WTC11 (cell line): ENCODE data around the gene CAMK1. TPM values are rescaled to one million over a fixed set of nuclear protein-coding genes. Genes with fewer than 3 reads are reported as not detected.

Experiments
- ATAC-seq: fragments of 200-7000 bp; cut with Tn5 transposase; 2 replicates; pipeline ENCODE4 v1.10.0; 2021; ENCODE audit warnings: mild to moderate bottlenecking, moderate library complexity
- CTCF ChIA-PET: fragments of 300-600 bp; sonication (Branson Sonifier 250); formaldehyde crosslinking; loops from one replicate; lab custom pipeline; 2021; ENCODE audit warnings: antibody characterized with exemption; lab: Charles Lee
- POLR2A ChIA-PET: fragments of 350-600 bp; sonication (Branson Sonifier 250); formaldehyde crosslinking; loops from one replicate; lab custom pipeline; 2021; ENCODE audit warnings: antibody characterized with exemption; lab: Charles Lee
- DNase-seq: peaks from one replicate; pipeline ENCODE4 v3.0.0; 2021; ENCODE audit warnings: low spot score
- H3K27ac Mint-ChIP-seq: 2 replicates; pipeline ENCODE4 v1.8.0; 2021; ENCODE audit warnings: mixed read lengths
- H3K27me3 Mint-ChIP-seq: 2 replicates; pipeline ENCODE4 v1.8.0; 2021; ENCODE audit warnings: low read depth, mild to moderate bottlenecking, moderate library complexity, mixed read lengths
- H3K36me3 Mint-ChIP-seq: 2 replicates; pipeline ENCODE4 v1.8.0; 2021; ENCODE audit warnings: mixed read lengths
- H3K4me1 Mint-ChIP-seq: 2 replicates; pipeline ENCODE4 v1.8.0; 2022; ENCODE audit warnings: mixed read lengths
- H3K4me3 Mint-ChIP-seq: 2 replicates; pipeline ENCODE4 v1.8.0; 2021; ENCODE audit warnings: mild to moderate bottlenecking, moderate library complexity, mixed read lengths
- H3K9me3 Mint-ChIP-seq: 2 replicates; pipeline ENCODE4 v1.8.0; 2021; ENCODE audit warnings: mixed read lengths
- ATF1 ChIP-seq: sonication (generic); formaldehyde crosslinking; IDR thresholded peaks from 2 replicates; pipeline ENCODE4 v1.8.1; 2023; ENCODE audit warnings: mild to moderate bottlenecking, moderate library complexity, missing genetic modification reagents
- CREB1 ChIP-seq: sonication (generic); formaldehyde crosslinking; IDR thresholded peaks from 2 replicates; pipeline ENCODE4 v1.8.0; 2023; ENCODE audit warnings: mild to moderate bottlenecking, missing genetic modification reagents
- CREM ChIP-seq: sonication (generic); formaldehyde crosslinking; IDR thresholded peaks from 2 replicates; pipeline ENCODE4 v1.8.1; 2022; ENCODE audit warnings: mild to moderate bottlenecking, missing genetic modification reagents, moderate library complexity
- ELF4 ChIP-seq: sonication (generic); formaldehyde crosslinking; IDR thresholded peaks from 2 replicates; pipeline ENCODE4 v1.8.1; 2022; ENCODE audit warnings: low read depth, mild to moderate bottlenecking, moderate library complexity, missing genetic modification reagents
- EMX1 ChIP-seq: fragments of 250-450 bp; sonication (Bioruptor Pico); IDR thresholded peaks from 2 replicates; pipeline ENCODE4 v1.8.0; 2021; ENCODE audit warnings: mild to moderate bottlenecking
- FOXJ3 ChIP-seq: sonication (generic); formaldehyde crosslinking; IDR thresholded peaks from 2 replicates; pipeline ENCODE4 v1.9.0; 2021; ENCODE audit warnings: missing genetic modification reagents, mild to moderate bottlenecking, borderline replicate concordance
- GABPB1 ChIP-seq: sonication (generic); formaldehyde crosslinking; IDR thresholded peaks from 2 replicates; pipeline ENCODE4 v1.8.1; 2023; ENCODE audit warnings: mild to moderate bottlenecking, missing genetic modification reagents
- JUN ChIP-seq: sonication (generic); formaldehyde crosslinking; IDR thresholded peaks from 2 replicates; pipeline ENCODE4 v1.8.0; 2023; ENCODE audit warnings: mild to moderate bottlenecking, missing genetic modification reagents
- MYBL2 ChIP-seq: sonication (generic); formaldehyde crosslinking; IDR thresholded peaks from 2 replicates; pipeline ENCODE4 v1.8.1; 2023; ENCODE audit warnings: mild to moderate bottlenecking, moderate library complexity, missing genetic modification reagents
- NFATC4 ChIP-seq: fragments of 250-450 bp; sonication (Bioruptor Pico); IDR thresholded peaks from 2 replicates; pipeline ENCODE4 v1.9.0; 2021; ENCODE audit warnings: mild to moderate bottlenecking
- NFYB ChIP-seq: sonication (generic); formaldehyde crosslinking; conservative IDR thresholded peaks from 2 replicates; pipeline ENCODE4 v1.8.0; 2022; ENCODE audit warnings: low read depth, missing genetic modification reagents
- NR3C1 ChIP-seq: sonication (generic); formaldehyde crosslinking; conservative IDR thresholded peaks from 2 replicates; pipeline ENCODE4 v1.8.1; 2023; ENCODE audit warnings: low read depth, mild to moderate bottlenecking, missing genetic modification reagents
- RELA ChIP-seq: sonication (generic); formaldehyde crosslinking; IDR thresholded peaks from 2 replicates; pipeline ENCODE4 v1.8.1; 2022; ENCODE audit warnings: missing genetic modification reagents, mild to moderate bottlenecking, borderline replicate concordance
- TEAD4 ChIP-seq: sonication (generic); formaldehyde crosslinking; IDR thresholded peaks from 2 replicates; pipeline ENCODE4 v1.8.0; 2022; ENCODE audit warnings: mild to moderate bottlenecking, missing genetic modification reagents
- total RNA-seq: library from RNA; stranded (reverse); gene quantifications from 3 replicates; pipeline ENCODE4 v1.2.3, GENCODE V29; 2021
- TF ChIP-seq, protein P1 (sequence below): sonication (generic); formaldehyde crosslinking; IDR thresholded peaks from 2 replicates; pipeline ENCODE4 v1.8.1; 2022; ENCODE audit warnings: low read depth, missing genetic modification reagents, borderline replicate concordance
- TF ChIP-seq, protein P2 (sequence below): sonication (generic); formaldehyde crosslinking; IDR thresholded peaks from 2 replicates; pipeline ENCODE4 v1.8.1; 2023; ENCODE audit warnings: mild to moderate bottlenecking, missing genetic modification reagents, moderate library complexity
- TF ChIP-seq, protein P3 (sequence below): fragments of 250-450 bp; sonication (Bioruptor Pico); IDR thresholded peaks from 2 replicates; pipeline ENCODE4 v2.1.2; 2022; ENCODE audit warnings: mild to moderate bottlenecking, moderate library complexity
- TF ChIP-seq, protein P4 (sequence below): fragments of 250-450 bp; sonication (Bioruptor Pico); IDR thresholded peaks from 2 replicates; pipeline ENCODE4 v1.9.0; 2021; ENCODE audit warnings: moderate library complexity, mild to moderate bottlenecking, inconsistent platforms, borderline replicate concordance
- TF ChIP-seq, protein P5 (sequence below): sonication (generic); formaldehyde crosslinking; IDR thresholded peaks from 2 replicates; pipeline ENCODE4 v1.8.1; 2023; ENCODE audit warnings: mild to moderate bottlenecking, moderate library complexity, missing genetic modification reagents

Gene CAMK1
- total RNA-seq, 1 experiment from 2014 or later: 3.1 TPM

DNA sequence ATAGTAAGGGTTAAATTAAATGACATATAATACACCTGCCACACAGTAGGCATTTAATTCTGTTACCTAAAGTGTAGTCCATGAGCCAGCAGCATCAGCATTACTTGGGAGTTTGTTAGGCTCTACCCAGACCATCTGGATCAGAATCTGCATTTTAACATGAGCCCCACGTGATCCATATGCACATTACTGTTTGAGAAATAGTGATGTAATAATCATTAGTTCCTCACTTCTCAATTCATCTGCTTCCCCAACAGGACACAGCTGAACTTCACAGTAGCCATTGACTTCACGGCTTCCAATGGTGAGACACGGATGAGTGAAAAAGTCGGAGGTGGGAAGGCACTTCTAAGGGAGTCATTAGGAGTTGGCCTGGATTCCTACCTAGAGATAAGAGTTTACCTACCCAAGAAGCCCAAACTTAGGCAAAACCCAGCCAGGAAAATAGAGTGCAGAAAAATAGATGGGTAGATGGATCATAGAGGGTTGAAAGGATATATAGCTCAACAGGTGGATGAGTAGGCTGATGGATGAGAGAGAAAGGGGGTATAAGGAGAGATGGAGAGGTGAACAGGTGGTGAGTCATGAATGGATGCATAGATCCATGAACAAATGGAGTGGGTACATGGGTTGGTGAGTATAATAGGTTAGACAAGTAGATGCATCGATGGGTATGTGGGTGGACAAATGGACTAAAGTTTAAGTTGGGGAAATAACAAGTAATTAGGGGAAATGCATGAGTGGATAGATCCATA lies 52.8 kb downstream of the CAMK1 start:
- ChIA-PET POLR2A (no interaction called here), CTCF (interaction anchor here (5.1 kb wide), 1 partner anchor 11 kb away, joined by 60 read pairs; no protein-coding TSS in a partner anchor)
- Mint-ChIP-seq H3K4me3 (no peak overlapping the region), H3K27ac (no peak overlapping the region), H3K4me1 (peaks cover 5% of the 10 kb centered on the region; the same call in 1 of the 2 replicates), H3K27me3 (peaks cover 21% of the 10 kb centered on the region), H3K9me3 (no peaks in the 10 kb centered on the region), H3K36me3 (no peaks in the 10 kb centered on the region)
- ATAC-seq (no peak), DNase-seq (no peak)
- TF ChIP-seq JUN (CRISPR knock-in tag) (no peak), CREM (CRISPR knock-in tag) (no peak), NFYB (no peak), ELF4 (CRISPR knock-in tag) (no peak), ATF1 (CRISPR knock-in tag) (no peak), NR3C1 (CRISPR knock-in tag) (no peak), NFATC4 (CRISPR knock-in tag) (no peak), FOXJ3 (CRISPR knock-in tag) (no peak)
- TF ChIP-seq, protein P1, sequence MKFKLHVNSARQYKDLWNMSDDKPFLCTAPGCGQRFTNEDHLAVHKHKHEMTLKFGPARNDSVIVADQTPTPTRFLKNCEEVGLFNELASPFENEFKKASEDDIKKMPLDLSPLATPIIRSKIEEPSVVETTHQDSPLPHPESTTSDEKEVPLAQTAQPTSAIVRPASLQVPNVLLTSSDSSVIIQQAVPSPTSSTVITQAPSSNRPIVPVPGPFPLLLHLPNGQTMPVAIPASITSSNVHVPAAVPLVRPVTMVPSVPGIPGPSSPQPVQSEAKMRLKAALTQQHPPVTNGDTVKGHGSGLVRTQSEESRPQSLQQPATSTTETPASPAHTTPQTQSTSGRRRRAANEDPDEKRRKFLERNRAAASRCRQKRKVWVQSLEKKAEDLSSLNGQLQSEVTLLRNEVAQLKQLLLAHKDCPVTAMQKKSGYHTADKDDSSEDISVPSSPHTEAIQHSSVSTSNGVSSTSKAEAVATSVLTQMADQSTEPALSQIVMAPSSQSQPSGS (CRISPR knock-in tag): no peak
- TF ChIP-seq, protein P2, sequence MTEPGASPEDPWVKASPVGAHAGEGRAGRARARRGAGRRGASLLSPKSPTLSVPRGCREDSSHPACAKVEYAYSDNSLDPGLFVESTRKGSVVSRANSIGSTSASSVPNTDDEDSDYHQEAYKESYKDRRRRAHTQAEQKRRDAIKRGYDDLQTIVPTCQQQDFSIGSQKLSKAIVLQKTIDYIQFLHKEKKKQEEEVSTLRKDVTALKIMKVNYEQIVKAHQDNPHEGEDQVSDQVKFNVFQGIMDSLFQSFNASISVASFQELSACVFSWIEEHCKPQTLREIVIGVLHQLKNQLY (CRISPR knock-in tag): no peak
- TF ChIP-seq, protein P3, sequence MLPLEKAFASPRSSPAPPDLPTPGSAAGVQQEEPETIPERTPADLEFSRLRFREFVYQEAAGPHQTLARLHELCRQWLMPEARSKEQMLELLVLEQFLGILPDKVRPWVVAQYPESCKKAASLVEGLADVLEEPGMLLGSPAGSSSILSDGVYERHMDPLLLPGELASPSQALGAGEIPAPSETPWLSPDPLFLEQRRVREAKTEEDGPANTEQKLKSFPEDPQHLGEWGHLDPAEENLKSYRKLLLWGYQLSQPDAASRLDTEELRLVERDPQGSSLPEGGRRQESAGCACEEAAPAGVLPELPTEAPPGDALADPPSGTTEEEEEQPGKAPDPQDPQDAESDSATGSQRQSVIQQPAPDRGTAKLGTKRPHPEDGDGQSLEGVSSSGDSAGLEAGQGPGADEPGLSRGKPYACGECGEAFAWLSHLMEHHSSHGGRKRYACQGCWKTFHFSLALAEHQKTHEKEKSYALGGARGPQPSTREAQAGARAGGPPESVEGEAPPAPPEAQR: no peak
- TF ChIP-seq, protein P4, sequence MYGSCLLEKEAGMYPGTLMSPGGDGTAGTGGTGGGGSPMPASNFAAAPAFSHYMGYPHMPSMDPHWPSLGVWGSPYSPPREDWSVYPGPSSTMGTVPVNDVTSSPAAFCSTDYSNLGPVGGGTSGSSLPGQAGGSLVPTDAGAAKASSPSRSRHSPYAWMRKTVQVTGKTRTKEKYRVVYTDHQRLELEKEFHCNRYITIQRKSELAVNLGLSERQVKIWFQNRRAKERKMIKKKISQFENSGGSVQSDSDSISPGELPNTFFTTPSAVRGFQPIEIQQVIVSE (CRISPR knock-in tag): no peak

DNA sequence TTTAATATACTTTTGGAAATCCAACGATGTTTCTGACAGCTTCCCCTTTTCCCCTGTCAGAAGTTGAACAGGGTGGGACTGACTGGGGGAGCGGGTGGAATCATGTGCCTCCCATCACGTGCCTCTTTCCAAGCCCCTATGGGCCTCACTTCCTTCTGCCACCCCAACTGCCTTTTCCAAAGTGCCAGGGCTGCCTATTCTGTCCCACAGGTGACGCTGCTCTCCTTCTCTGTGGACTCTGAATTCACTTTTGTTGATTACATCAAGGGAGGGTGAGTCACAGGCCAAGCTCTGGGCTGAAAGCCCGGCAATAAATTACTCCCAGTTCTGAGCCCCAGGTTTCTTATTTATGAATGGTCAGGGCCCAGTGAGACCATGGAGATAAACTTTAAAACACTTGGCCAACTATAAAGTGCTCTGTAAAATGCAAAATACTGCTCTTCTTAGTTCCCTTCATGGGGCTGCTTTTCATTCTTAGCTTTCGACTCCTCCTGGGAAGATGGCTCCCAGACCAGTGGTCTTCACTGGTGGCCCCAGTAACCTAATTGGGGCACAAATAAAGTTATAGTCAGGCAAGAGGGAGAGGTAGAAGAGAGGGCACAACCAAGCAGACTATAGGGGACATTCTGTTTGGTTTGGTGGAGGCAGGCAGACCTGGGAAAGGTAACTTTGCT lies 53.8 kb downstream of the CAMK1 start:
- Mint-ChIP-seq H3K27me3 (peaks cover 29% of the 10 kb centered on the region), H3K4me3 (no peak overlapping the region), H3K4me1 (peaks cover 5% of the 10 kb centered on the region; the same call in 1 of the 2 replicates), H3K27ac (0 out of 2 replicates have a peak overlapping the region, but pooled peaks have one; percentile 30), H3K36me3 (no peaks in the 10 kb centered on the region), H3K9me3 (no peaks in the 10 kb centered on the region)
- ChIA-PET POLR2A (no interaction called here), CTCF (interaction anchor here (1.0 to 5.1 kb wide), 4 partner anchors 8 to 134 kb away, joined by 3 to 60 read pairs (median 5); partner anchors contain the start of gene BRPF1)
- DNase-seq: no peak
- peak; percentile 21 for ATAC-seq
- TF ChIP-seq GABPB1 (0 out of 2 replicates have a peak, but pooled peaks have one; percentile 35), EMX1 (CRISPR knock-in tag) (no peak)

DNA sequence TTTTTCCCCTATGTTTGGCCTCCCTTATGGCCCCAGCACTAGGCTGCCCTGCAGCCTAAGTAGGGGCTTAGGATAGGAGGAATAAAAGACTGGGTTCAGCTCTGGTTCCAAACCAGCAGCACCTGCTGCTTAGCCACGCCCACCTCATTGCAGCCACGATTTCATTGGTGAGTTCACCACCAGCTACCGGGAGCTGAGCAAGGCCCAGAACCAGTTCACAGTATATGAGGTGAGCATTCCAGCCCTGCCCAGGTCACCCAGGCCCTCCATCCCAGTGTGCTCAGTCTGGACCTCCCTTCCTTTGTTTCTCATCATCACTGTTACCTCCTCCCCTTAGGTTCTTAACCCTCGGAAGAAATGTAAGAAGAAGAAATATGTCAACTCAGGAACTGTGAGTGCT lies 54.6 kb downstream of the CAMK1 start:
- TF ChIP-seq, protein P5, sequence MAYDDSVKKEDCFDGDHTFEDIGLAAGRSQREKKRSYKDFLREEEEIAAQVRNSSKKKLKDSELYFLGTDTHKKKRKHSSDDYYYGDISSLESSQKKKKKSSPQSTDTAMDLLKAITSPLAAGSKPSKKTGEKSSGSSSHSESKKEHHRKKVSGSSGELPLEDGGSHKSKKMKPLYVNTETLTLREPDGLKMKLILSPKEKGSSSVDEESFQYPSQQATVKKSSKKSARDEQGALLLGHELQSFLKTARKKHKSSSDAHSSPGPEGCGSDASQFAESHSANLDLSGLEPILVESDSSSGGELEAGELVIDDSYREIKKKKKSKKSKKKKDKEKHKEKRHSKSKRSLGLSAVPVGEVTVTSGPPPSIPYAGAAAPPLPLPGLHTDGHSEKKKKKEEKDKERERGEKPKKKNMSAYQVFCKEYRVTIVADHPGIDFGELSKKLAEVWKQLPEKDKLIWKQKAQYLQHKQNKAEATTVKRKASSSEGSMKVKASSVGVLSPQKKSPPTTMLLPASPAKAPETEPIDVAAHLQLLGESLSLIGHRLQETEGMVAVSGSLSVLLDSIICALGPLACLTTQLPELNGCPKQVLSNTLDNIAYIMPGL (CRISPR knock-in tag): no peak
- TF ChIP-seq ELF4 (CRISPR knock-in tag) (no peak), MYBL2 (CRISPR knock-in tag) (no peak), CREB1 (CRISPR knock-in tag) (no peak), RELA (CRISPR knock-in tag) (no peak), NFYB (no peak), CREM (CRISPR knock-in tag) (no peak), TEAD4 (CRISPR knock-in tag) (no peak)
- TF ChIP-seq, protein P2 (CRISPR knock-in tag): no peak
- TF ChIP-seq, protein P1 (CRISPR knock-in tag): no peak
- TF ChIP-seq, all 79 proteins: peak for 0
- Mint-ChIP-seq H3K4me1 (peaks cover 5% of the 10 kb centered on the region; the same call in 1 of the 2 replicates), H3K36me3 (no peaks in the 10 kb centered on the region), H3K4me3 (no peak overlapping the region), H3K27me3 (peaks cover 36% of the 10 kb centered on the region), H3K27ac (no peak overlapping the region), H3K9me3 (no peaks in the 10 kb centered on the region)
- DNase-seq: peak; percentile 77
- POLR2A ChIA-PET: no interaction called here
- peak; percentile 98 for ATAC-seq
- CTCF ChIA-PET: interaction anchor here (0.5 to 5.1 kb wide), 7 partner anchors 8 to 253 kb away, joined by 3 to 60 read pairs (median 6); partner anchors contain the start of gene BRPF1
